GM10266 (cell line): ENCODE results near the gene FHOD3.

ENCODE experiments used
- DNase-seq: peaks from one replicate; pipeline ENCODE4 v3.0.0; 2012; ENCODE audit errors: extremely low spot score
- TF ChIP-seq, protein P1 (sequence below): IDR thresholded peaks from 2 replicates; pipeline ENCODE4 v1.5.1; 2012; ENCODE audit warnings: mild to moderate bottlenecking, low read depth; ENCODE audit not compliant: control insufficient read depth, insufficient read depth; ENCODE audit errors: missing control alignments

Gene FHOD3

DNA sequence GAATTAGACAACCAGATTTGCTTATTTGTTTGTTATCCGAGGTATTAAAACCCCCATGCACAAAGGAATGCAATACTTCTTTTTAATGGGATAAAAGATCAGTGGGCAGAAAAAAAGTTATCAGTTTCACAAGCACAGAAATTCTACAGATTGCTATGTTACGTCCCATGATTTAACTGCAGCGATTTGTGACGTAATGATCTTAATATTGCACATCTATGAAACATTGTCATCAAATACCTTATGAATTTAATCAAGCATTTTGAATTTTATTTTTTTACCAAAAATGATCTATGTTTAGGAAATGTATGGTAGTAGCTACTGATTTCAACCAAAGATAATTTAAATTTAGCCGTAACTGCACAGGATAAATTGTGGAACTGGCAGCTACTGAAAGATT lies 138.9 kb downstream of the FHOD3 start:
- DNase-seq, result no peak
- TF ChIP-seq, protein P1, sequence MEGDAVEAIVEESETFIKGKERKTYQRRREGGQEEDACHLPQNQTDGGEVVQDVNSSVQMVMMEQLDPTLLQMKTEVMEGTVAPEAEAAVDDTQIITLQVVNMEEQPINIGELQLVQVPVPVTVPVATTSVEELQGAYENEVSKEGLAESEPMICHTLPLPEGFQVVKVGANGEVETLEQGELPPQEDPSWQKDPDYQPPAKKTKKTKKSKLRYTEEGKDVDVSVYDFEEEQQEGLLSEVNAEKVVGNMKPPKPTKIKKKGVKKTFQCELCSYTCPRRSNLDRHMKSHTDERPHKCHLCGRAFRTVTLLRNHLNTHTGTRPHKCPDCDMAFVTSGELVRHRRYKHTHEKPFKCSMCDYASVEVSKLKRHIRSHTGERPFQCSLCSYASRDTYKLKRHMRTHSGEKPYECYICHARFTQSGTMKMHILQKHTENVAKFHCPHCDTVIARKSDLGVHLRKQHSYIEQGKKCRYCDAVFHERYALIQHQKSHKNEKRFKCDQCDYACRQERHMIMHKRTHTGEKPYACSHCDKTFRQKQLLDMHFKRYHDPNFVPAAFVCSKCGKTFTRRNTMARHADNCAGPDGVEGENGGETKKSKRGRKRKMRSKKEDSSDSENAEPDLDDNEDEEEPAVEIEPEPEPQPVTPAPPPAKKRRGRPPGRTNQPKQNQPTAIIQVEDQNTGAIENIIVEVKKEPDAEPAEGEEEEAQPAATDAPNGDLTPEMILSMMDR, result no peak

DNA sequence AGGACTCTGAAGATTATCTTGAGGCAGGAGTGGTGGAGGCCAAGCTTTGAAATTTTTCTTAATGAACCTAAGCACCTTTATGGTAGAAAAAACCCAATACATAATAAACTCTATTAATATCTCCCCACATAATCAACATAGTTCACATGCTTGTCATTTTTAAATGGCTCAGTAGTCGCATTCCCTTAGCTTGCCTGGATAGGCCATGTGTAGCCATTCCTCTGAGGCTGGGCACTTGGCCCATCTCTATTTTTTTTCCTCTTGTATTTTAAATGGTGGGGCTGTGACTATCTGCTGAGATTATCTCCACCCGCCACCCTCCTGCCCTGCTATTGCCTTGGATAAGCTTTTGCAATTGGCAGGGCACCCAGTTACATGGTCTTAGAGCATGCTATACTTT lies 143.1 kb downstream of the FHOD3 start:
- TF ChIP-seq, protein P1, result no peak
- DNase-seq, result no peak

DNA sequence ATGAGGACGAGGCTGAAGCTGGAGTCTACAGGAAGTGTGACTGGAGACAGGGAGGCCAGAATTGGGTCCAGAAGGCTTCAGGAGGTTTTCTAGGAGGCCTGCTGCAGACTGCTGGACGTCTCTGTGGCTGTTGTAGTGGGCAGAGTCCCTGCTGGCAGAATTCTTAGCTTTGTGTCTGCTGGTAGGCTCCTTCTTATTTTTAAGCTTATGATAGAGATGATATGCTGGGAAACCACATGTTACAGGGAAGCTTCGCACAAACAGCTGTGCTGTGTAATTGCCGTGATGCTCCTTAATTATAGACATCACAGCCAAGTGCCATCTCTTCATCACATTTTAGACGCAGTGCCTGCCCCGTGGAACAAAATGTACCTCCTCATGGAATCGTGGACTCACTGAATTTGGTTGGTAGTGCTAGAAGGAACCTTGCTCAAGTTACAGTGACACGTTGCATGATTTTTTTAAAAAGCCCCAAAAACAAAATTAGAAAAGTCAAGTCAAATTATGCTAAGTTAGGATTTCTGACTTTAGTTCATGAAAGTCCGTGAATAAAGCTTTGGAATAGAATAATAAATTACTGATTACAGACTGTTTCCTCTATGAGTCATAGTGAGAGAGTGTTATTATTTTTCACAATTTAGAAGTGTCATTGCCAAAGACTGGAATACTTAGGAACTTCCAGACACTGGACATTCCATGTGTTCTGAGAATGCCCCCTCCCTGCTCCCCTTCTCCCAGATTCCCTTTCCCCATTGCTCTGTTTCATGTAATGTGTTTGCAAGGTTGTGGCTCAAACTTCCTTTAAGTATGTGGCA lies 144.1 kb downstream of the FHOD3 start:
- TF ChIP-seq, protein P1, result no peak
- no peak for DNase-seq

DNA sequence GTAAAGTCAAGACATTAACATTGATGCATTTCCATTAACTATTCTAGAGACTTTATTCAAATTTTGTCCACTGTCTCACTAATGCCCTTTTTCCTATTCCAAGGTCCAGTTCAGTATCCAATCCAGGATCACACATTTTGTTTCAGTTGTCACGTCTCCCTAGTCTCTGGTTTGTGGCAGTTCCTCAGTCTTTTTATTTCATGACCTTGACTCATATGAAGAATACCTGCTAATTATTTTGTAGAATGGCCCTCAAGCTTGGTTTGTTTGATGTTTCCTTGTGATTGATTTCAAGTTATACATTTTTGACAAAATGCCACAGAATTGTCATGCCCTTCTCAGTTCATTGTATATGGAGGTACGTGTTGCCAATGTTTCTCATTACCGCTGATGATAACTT lies 145.2 kb downstream of the FHOD3 start:
- no peak for DNase-seq
- TF ChIP-seq, protein P1, result no peak

DNA sequence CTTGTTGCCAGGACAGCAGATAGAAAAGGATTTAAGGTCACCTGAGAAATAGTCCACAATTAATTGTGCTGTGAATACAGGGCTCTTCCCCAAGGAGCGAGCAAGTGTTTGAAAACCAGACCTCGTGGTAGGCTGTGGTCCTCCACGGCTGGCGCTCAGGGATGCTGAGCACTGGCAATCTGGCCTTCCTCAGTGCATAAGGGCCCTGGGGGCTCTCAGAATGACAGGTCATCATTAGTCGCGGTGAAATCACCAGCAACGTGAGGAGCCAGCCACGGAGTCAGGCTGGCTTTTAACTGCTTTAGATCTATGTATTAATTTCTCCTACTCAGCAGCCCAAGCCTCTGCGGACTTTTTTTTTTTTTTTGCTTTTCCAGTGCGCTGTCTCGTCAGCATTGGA lies 148.5 kb downstream of the FHOD3 start:
- no peak for DNase-seq
- TF ChIP-seq, protein P1, result no peak

DNA sequence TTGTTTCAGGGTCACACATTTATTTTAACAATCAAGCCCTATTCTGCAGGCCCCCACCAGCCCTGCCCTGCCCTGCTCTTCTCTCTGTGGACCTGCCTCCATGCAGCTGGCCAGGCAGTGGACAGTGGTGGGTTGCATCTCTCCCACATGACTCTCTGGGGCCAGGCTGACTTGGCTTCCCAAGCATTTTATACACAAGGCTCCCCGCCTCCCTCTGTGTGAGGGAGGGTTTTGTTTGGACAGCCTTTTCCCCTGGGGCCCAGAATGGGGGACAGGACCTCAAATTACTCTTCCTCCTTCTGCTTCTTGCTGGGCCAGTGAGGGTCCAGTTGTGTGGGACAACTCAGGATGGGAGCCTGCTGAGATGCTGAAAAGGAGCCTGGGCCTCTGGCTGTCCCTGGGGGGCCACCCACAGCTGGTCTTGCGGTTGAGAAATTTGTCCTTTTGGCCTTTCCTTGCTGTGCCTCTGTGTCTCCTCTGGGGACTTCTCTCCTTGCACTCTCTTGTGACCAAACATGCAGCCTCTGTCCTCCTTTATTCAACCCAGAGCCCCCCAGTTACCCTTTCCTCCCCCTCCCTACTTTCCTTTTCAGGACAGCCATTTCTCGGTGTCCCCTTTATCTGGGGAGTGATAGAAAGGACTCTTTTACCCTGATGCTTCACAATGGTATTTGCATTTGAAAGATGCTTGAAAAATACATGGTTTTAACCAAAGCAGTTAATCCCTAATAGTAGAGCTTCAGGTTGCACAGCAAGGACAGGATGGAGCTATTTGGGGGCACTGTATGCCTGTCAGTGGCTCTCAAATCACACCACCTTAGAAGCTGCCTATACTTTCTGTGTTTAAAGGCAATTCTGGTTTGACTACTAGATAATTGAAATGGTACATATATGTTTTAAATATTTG lies 151.1 kb downstream of the FHOD3 start:
- TF ChIP-seq, protein P1, result no peak
- DNase-seq, result no peak
